CD14-positive monocyte (primary cell): ENCODE measurements around the gene LRBA. TPM values are rescaled to one million over a fixed set of nuclear protein-coding genes. Genes with fewer than 3 reads are reported as not detected.

Source experiments
- DNase-seq, 3 donors: peaks; one replicate each; pipeline ENCODE4 v3.0.0-alpha.2; 2011 to 2022
- H2AFZ ChIP-seq: 2 replicates; pipeline ENCODE4 v1.6.0; 2012; ENCODE audit warnings: mild to moderate bottlenecking, low read depth, low read length, inconsistent platforms; ENCODE audit not compliant: insufficient read depth, poor library complexity, severe bottlenecking
- H3K27ac ChIP-seq, 2 donors: 1 replicate in 1 of 2; 2 replicates in 1 of 2; pipeline ENCODE4 v1.5.1; 2012 to 2013; ENCODE audit warnings: low read length in 2 of 2, control low read depth in 1 of 2, inconsistent platforms in 1 of 2, low read depth in 1 of 2, mild to moderate bottlenecking in 1 of 2
- H3K27me3 ChIP-seq, 2 donors: one replicate each; pipeline versions ENCODE4 v1.6.0 to v1.6.1; 2011 to 2013; ENCODE audit warnings: low read length in 2 of 2; ENCODE audit not compliant: control insufficient read depth in 2 of 2, insufficient read depth in 2 of 2
- H3K36me3 ChIP-seq, 2 donors: replicated peaks in 1 of 2; 1 replicate in 1 of 2; 2 replicates in 1 of 2; pipeline versions ENCODE4 v1.5.1 to v1.6.1; 2012 to 2013; ENCODE audit warnings: low read length in 2 of 2, control low read depth in 1 of 2, inconsistent platforms in 1 of 2, mild to moderate bottlenecking in 1 of 2; ENCODE audit not compliant: insufficient read depth in 2 of 2, control insufficient read depth in 1 of 2
- H3K4me1 ChIP-seq, 2 donors: 1 replicate in 1 of 2; 2 replicates in 1 of 2; pipeline versions ENCODE4 v1.5.1 to v1.6.1; 2012 to 2013; ENCODE audit warnings: low read length in 2 of 2, control low read depth in 1 of 2, inconsistent platforms in 1 of 2, mild to moderate bottlenecking in 1 of 2, moderate library complexity in 1 of 2; ENCODE audit not compliant: insufficient read depth in 2 of 2, control insufficient read depth in 1 of 2
- H3K4me2 ChIP-seq: replicated peaks from 2 replicates; pipeline ENCODE3; 2012; ENCODE audit warnings: low read length, moderate library complexity, mild to moderate bottlenecking; ENCODE audit not compliant: poor library complexity, severe bottlenecking; ENCODE audit errors: extremely low read depth
- H3K4me3 ChIP-seq, 3 experiments: fragments of 200-600 bp in 1 of 3; sonication (generic) in 1 of 3; replicated peaks in 1 of 3; 1 replicate in 2 of 3; 2 replicates in 1 of 3; pipeline ENCODE4 v1.5.1; 2011 to 2013; ENCODE audit warnings: low read length in 3 of 3, mild to moderate bottlenecking in 3 of 3, control low read depth in 2 of 3, low read depth in 2 of 3, inconsistent platforms in 1 of 3, moderate library complexity in 1 of 3
- H3K79me2 ChIP-seq: 2 replicates; pipeline ENCODE4 v1.6.0; 2012; ENCODE audit warnings: mild to moderate bottlenecking, control low read depth, inconsistent platforms, low read length, moderate library complexity; ENCODE audit not compliant: insufficient read depth
- H3K9ac ChIP-seq: 2 replicates; pipeline ENCODE4 v1.6.0; 2017; ENCODE audit warnings: low read length, mild to moderate bottlenecking; ENCODE audit not compliant: insufficient read depth, poor library complexity, severe bottlenecking
- H3K9me3 ChIP-seq, 2 donors: replicated peaks in 1 of 2; 1 replicate in 1 of 2; 2 replicates in 1 of 2; pipeline versions ENCODE4 v1.5.1 to v1.6.1; 2012 to 2013; ENCODE audit warnings: low read length in 2 of 2, control low read depth in 1 of 2; ENCODE audit not compliant: control insufficient read depth in 1 of 2, insufficient read depth in 1 of 2
- H4K20me1 ChIP-seq: 2 replicates; pipeline ENCODE4 v1.6.0; 2012; ENCODE audit warnings: mild to moderate bottlenecking, low read length, control low read depth, moderate library complexity; ENCODE audit not compliant: insufficient read depth
- H3K27ac Mint-ChIP-seq, 7 donors: one replicate each; pipeline ENCODE4 v1.8.0; 2020; ENCODE audit warnings: mild to moderate bottlenecking in 7 of 7, mixed read lengths in 7 of 7, moderate library complexity in 6 of 7, inconsistent platforms in 2 of 7
- H3K27me3 Mint-ChIP-seq, 3 donors: one replicate each; pipeline ENCODE4 v1.8.0; 2021 to 2022; ENCODE audit warnings: low read depth in 3 of 3, mild to moderate bottlenecking in 3 of 3, mixed read lengths in 3 of 3, moderate library complexity in 3 of 3, inconsistent platforms in 1 of 3
- H3K36me3 Mint-ChIP-seq, 2 donors: one replicate each; pipeline ENCODE4 v1.8.0; 2020; ENCODE audit warnings: mixed read lengths in 2 of 2, inconsistent platforms in 1 of 2, mild to moderate bottlenecking in 1 of 2
- H3K4me1 Mint-ChIP-seq: one replicate; pipeline ENCODE4 v1.8.0; 2020; ENCODE audit warnings: mild to moderate bottlenecking, mixed read lengths
- H3K4me3 Mint-ChIP-seq, 2 donors: one replicate each; pipeline ENCODE4 v1.8.0; 2020; ENCODE audit warnings: mild to moderate bottlenecking in 2 of 2, mixed read lengths in 2 of 2, moderate library complexity in 1 of 2
- H3K9me3 Mint-ChIP-seq, 7 donors: one replicate each; pipeline ENCODE4 v1.8.0; 2020 to 2022; ENCODE audit warnings: mixed read lengths in 7 of 7, mild to moderate bottlenecking in 6 of 7, moderate library complexity in 6 of 7, inconsistent platforms in 2 of 7
- CTCF ChIP-seq: fragments of 200-600 bp; IDR thresholded peaks from one replicate; pipeline ENCODE4 v1.8.0; 2022; ENCODE audit warnings: antibody characterized with exemption, mild to moderate bottlenecking
- WGBS: methylation state at CpG from one replicate; pipeline ENCODE4 v1.1.5; 2013; ENCODE audit warnings: missing lambda C conversion rate; ENCODE audit not compliant: insufficient coverage; 5-methylcytosine and 5-hydroxymethylcytosine counted together
- intact Hi-C, 2 donors: fragments of 100-400 bp; cut with micrococcal nuclease; formaldehyde crosslinking; loops; one replicate each; pipeline versions ENCODE4 v1.15.0 to v1.15.1; 2023
- polyA plus RNA-seq, 3 donors: library from polyadenylated mRNA; depleted of rRNA in 1 of 3; unstranded in 2 of 3; stranded (reverse) in 1 of 3; fragments of 300-500 nt in 2 of 3; fragments of >200 nt in 1 of 3; fragmentation: Illumina TruSeq in 2 of 3; gene quantifications; 1 replicate in 2 of 3; 2 replicates in 1 of 3; pipeline ENCODE4 v1.2.3, GENCODE V29; 2012 to 2021

Gene LRBA
- polyA plus RNA-seq, 3 donors = 1.5 to 5.5 (median 4.4) TPM

GRCh38 chr4:150493851-150494250, 521.2 kb downstream of the LRBA start:
- Histone ChIP-seq H3K27ac (no peak overlapping the region), H3K4me2 (no peak overlapping the region), H3K9me3 (no peaks in the 10 kb centered on the region), H4K20me1 (no peaks in the 10 kb centered on the region), H3K4me3 (no peak overlapping the region), H3K27me3 (no peaks in the 10 kb centered on the region), H3K36me3 (no peaks in the 10 kb centered on the region), H2AFZ (no peak overlapping the region), H3K79me2 (no peaks in the 10 kb centered on the region), H3K4me1 (no peaks in the 10 kb centered on the region), H3K9ac (no peak overlapping the region)
- no peak for DNase-seq
- H3K9me3 Mint-ChIP-seq = peaks cover 0 to 5% (median 0%) of the 10 kb centered on the region in 7 donors
- no peak overlapping the region for H3K27ac Mint-ChIP-seq
- no peaks in the 10 kb centered on the region for H3K27me3 Mint-ChIP-seq
- no peak overlapping the region for H3K4me3 Mint-ChIP-seq
- H3K36me3 Mint-ChIP-seq = peaks cover 0 to 5% of the 10 kb centered on the region in 2 donors
- no peaks in the 10 kb centered on the region for H3K4me1 Mint-ChIP-seq
- intact Hi-C loops = no loop called here
- no peak for TF ChIP-seq CTCF
- WGBS = 100% methylated on average over 1 of the region's 2 CpGs

GRCh38 chr4:150491132-150492049, 523.7 kb downstream of the LRBA start:
- Histone ChIP-seq H3K27me3 (no peaks in the 10 kb centered on the region), H3K79me2 (no peaks in the 10 kb centered on the region), H3K4me3 (no peak overlapping the region), H2AFZ (no peak overlapping the region), H3K27ac (no peak overlapping the region), H3K4me2 (no peak overlapping the region), H3K9ac (no peak overlapping the region), H4K20me1 (no peaks in the 10 kb centered on the region), H3K9me3 (no peaks in the 10 kb centered on the region), H3K36me3 (no peaks in the 10 kb centered on the region), H3K4me1 (no peaks in the 10 kb centered on the region)
- Mint-ChIP-seq H3K27me3 (no peaks in the 10 kb centered on the region), H3K27ac (no peak overlapping the region), H3K4me3 (no peak overlapping the region), H3K9me3 (peaks cover 0 to 5% (median 0%) of the 10 kb centered on the region in 7 donors), H3K4me1 (no peaks in the 10 kb centered on the region), H3K36me3 (peaks cover 0 to 7% of the 10 kb centered on the region in 2 donors)
- no CpG with 5 or more reads among the region's 3 CpGs for WGBS
- intact Hi-C loops = no loop called here
- no peak for TF ChIP-seq CTCF
- DNase-seq = no peak
